Panc1 (cell line): Measurements from ENCODE around the gene NSD1.

ENCODE experiments used
- POLR2AphosphoS5 ChIP-seq: IDR thresholded peaks from 2 replicates; pipeline ENCODE4 v1.6.1; 2012; ENCODE audit warnings: mild to moderate bottlenecking, low read depth, low read length, moderate library complexity
- SIN3A ChIP-seq: IDR thresholded peaks from 2 replicates; pipeline ENCODE4 v1.6.1; 2012; ENCODE audit warnings: low read depth, mild to moderate bottlenecking, low read length, moderate library complexity, borderline replicate concordance; ENCODE audit not compliant: insufficient read depth
- TCF7L2 ChIP-seq: IDR thresholded peaks from 2 replicates; pipeline ENCODE4 v1.6.1; 2011; ENCODE audit warnings: mild to moderate bottlenecking, low read depth, low read length, inconsistent platforms
- TF ChIP-seq, protein P1 (sequence below): fragments of 450-650 bp; IDR thresholded peaks from 2 replicates; pipeline ENCODE4 v1.5.1; 2017; ENCODE audit warnings: mild to moderate bottlenecking
- TF ChIP-seq, protein P2 (sequence below), 2 experiments: IDR thresholded peaks; 2 replicates each; pipeline ENCODE4 v1.6.1; 2011 to 2012; ENCODE audit warnings: low read depth in 2 of 2, control low read depth in 1 of 2, low read length in 1 of 2, mild to moderate bottlenecking in 1 of 2, moderate library complexity in 1 of 2; ENCODE audit not compliant: insufficient read depth in 1 of 2

DNA sequence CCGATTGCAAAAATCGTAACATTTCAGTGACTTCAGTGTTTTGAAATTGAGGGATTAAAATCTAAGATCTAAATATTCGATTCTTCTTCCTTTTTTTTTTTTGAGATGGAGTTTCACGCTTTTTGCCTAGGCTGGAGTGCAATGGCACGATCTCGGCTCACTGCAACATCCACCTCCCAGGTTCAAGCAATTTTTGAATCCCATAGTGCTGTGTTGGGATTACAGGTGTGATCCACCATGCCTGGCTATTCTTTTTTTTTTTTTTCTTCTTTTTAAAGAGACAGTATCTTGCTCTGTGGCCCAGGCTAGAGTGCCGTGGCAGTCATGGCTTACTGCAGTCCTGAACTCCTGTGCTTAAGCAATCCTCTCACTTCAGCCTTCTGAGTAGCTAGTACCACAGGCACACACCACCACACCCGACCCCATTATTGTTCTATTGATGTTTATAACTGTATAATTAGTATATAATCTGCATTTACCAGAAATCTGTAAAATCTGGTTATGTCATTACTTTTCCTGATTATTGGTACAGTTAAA, 42.7 kb downstream of the NSD1 start:
- TF ChIP-seq, protein P1, sequence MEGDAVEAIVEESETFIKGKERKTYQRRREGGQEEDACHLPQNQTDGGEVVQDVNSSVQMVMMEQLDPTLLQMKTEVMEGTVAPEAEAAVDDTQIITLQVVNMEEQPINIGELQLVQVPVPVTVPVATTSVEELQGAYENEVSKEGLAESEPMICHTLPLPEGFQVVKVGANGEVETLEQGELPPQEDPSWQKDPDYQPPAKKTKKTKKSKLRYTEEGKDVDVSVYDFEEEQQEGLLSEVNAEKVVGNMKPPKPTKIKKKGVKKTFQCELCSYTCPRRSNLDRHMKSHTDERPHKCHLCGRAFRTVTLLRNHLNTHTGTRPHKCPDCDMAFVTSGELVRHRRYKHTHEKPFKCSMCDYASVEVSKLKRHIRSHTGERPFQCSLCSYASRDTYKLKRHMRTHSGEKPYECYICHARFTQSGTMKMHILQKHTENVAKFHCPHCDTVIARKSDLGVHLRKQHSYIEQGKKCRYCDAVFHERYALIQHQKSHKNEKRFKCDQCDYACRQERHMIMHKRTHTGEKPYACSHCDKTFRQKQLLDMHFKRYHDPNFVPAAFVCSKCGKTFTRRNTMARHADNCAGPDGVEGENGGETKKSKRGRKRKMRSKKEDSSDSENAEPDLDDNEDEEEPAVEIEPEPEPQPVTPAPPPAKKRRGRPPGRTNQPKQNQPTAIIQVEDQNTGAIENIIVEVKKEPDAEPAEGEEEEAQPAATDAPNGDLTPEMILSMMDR, result no peak
- no peak for TF ChIP-seq POLR2AphosphoS5
- TF ChIP-seq TCF7L2, result no peak
- TF ChIP-seq, protein P2, sequence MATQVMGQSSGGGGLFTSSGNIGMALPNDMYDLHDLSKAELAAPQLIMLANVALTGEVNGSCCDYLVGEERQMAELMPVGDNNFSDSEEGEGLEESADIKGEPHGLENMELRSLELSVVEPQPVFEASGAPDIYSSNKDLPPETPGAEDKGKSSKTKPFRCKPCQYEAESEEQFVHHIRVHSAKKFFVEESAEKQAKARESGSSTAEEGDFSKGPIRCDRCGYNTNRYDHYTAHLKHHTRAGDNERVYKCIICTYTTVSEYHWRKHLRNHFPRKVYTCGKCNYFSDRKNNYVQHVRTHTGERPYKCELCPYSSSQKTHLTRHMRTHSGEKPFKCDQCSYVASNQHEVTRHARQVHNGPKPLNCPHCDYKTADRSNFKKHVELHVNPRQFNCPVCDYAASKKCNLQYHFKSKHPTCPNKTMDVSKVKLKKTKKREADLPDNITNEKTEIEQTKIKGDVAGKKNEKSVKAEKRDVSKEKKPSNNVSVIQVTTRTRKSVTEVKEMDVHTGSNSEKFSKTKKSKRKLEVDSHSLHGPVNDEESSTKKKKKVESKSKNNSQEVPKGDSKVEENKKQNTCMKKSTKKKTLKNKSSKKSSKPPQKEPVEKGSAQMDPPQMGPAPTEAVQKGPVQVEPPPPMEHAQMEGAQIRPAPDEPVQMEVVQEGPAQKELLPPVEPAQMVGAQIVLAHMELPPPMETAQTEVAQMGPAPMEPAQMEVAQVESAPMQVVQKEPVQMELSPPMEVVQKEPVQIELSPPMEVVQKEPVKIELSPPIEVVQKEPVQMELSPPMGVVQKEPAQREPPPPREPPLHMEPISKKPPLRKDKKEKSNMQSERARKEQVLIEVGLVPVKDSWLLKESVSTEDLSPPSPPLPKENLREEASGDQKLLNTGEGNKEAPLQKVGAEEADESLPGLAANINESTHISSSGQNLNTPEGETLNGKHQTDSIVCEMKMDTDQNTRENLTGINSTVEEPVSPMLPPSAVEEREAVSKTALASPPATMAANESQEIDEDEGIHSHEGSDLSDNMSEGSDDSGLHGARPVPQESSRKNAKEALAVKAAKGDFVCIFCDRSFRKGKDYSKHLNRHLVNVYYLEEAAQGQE (IDR thresholded peaks at IDR 0.05; ENCODE audit: insufficient read depth in 1 of 2, low read depth in 2 of 2, low read length in 1 of 2), result no peak
- no peak for TF ChIP-seq SIN3A
